HG03175 (cell line): Measurements from ENCODE around the gene NRXN3.

Experiments
- ATAC-seq: cut with Tn5 transposase; IDR thresholded peaks from one replicate; pipeline ENCODE4 v1.9.1; 2021; ENCODE audit warnings: mild to moderate bottlenecking, moderate library complexity; ENCODE audit not compliant: unreplicated experiment

NRXN3 gene

DNA sequence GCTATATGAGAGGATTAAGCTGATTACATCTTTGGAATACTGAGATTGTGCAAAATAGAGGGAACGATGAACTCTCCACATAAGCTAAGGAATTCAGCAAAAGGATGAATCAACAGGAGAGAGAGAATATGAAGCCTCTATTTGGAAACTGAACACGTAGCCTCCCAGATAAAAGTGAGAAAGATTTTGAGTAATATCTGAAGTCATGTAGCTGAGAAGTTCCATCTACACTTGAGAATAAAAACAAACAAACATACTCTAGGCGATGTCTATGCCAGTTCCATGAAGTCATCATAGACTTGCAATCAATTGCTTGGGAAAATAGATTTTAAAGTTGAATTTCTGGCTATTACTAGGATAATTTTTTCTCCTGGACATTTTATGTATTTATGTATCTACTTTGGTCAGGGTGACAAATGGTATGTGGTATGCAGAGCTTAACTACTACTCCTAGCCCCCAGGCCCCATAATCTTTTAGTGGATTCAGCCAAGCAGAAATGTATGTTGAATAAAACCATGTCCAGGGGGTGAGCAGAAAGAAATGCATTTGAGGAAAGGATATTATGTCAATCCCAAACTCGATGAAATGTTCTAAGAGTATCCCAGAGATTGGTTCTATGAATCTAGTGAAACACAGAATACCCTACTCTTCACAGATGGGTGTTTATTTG, 1413.7 kb downstream of the NRXN3 start:
- no peak for ATAC-seq

DNA sequence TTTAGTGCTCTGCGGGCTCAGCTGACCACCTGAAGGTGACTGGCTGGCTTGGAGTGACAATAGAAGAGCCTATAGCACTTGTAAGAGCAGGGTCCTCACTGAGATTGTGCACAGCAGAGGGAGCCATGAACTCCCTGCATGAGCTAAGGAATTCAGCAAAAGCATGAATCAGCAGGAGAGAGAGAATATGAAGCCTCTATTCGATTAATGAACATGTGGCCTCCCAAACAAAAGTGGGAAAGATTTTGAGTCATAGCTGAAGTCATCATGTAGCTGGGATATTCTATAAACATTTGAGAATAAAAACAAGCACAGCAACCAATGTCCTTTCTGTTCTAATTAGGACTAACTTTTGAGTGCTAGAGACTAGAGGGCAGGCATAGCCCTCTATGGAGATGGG, 1414.5 kb downstream of the NRXN3 start:
- no peak for ATAC-seq

DNA sequence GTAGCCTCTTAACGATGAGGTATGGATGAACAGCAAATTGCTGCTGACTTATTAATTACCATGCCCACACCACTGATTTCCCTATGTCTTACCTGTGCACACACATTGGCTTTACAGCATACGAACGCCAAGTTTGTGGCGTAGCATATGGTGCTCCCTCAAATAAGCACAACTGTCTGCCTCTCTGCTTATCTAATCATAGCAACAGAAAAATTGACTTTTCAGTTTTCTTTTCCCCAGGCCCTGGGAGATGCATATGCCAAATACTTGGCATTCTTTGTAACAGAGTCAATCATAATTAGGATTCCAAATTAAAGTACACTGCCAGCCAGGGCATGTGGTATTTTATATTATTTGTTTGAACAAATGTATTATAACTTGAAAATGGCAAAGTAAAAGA, 1415.7 kb downstream of the NRXN3 start:
- ATAC-seq: no peak

DNA sequence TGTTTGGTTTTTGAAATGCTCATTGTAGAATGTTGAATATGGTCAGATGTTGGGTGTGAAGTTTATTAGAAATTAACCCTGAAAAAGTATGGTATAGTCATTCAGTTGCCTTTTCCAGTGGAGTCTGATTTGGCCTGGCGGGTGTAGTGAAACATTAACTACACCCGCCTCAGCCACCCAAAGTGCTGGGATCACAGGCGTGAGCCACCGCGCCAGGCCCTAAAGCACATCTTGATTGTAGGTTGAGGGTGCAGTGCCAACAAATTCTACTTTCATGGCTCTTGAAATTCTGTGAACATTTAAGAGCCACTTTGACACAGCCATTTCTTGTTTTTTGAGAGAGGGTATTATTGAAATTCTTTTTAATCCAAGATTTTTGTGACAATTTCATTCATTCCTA, 1416.2 kb downstream of the NRXN3 start:
- no peak for ATAC-seq

DNA sequence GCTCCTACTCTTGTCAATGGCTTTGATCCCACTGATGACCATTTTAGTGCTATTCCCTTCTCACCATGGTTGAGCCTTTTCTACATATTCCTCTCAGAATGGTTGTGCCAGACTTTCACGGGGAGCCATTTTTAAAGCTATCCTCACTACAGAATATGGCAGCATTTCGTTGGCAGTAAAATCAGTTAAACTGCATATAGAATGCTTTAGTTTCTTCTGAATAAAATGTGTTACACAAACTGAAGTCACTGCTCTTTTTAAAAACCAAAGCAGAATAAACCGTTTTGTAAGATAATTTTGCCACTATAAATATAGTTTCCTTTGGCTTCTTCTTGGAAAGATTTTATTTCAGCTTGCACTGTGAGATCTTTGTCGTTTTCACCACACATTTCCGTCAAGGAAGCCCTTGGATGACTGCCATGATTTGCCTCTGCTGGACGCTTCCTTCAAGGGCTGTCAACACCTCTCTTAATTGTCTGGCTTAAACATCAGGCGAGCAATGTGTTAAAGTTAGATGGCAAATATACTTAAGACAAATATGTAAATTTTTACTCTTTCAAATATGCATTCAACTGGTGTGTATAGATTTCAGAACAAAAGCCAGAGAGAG, 1416.9 kb downstream of the NRXN3 start:
- ATAC-seq: no peak

DNA sequence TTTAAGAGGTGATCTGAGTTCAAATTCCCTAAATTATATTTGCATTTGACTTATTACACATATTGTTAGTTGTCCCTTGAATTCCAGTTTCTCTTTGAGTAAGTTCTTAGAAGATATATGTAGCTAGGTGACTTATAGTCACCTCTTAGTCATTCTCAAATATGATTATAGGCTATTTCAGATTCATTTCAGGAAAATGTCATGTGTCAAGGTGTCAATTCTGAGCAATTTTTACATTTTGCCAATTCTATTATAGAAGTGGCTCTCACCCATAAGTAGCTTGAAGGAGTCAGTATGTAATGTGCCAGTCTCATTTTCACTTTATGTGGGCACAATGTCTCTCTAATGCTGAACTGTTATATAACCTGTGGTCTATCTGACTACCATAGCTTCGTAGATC, 1417.7 kb downstream of the NRXN3 start:
- ATAC-seq: no peak

DNA sequence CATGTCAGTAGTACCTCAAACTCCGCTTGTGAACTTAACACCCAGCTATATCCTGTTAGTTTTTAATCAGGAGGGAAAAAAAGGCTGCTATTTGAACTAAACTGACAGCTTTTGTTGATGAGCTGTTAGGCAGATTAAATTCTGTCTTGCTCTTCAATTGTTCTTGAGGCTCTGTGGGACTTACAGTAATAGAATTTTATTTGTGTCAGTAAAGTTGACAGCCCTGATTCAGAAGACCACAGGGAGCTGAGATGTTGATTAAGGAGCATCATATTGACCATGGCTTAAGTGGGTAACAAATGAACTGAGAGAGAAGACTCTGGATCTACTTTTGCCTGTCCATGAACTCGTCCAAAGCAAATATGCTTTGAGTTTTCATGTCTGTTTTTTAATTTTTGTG, 1418.2 kb downstream of the NRXN3 start:
- ATAC-seq: no peak

DNA sequence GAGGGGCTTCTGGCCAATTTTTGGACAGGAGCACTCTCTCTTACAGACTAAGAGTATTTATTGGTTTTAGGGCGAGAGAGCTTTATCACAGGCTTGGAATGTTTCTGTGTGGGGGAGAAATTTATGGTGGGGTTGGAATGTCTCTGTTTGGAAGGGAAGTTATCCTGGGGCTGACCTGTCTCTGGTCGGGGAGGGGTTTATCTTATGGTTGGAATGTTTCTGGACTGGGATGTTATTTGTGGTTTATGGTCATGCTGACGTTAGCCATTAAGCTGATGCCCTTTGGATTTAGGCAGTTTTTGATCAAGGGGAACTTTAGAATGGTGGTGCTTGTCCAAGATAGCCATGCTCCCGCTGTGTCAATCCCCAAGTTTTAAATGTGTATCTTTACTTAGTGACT, 1426.4 kb downstream of the NRXN3 start:
- no peak for ATAC-seq

DNA sequence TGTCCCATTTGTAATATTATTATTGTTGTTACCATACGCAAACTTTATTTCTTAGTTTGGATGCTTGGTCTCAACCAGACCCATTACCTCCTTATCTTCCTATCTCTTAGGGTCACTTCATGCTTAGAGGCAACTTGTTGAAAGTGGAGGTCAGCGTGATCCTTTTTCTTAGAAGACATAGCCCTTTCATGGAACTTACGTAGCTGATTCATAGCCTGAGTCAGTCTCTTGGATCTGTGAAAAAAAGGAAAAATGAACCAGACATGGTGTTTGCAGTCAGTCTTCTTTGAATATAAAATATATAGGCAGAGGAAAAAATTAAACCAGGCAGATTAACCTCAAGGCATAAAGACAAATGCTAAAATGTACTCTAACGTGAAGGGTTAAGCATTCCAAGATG, 1427.4 kb downstream of the NRXN3 start:
- no peak for ATAC-seq

DNA sequence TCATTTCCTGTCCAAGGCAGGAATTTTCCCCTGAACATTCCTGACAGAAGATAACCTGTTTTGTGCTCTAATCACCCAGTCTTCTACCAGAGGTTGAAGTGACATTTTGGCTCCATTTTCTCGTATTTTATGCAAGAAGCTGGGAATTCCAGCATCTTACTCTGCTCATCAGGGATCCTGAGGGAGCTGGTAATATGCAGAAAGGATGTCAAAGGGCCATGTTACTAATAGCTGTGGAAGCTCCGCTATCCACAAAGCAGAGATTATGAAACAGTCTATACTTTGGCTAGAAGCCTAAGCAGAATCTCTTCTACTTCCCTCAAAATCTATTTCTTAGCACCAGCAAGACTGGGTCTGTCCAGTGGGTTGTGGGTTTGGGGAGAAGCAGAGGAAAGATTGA, 1428.2 kb downstream of the NRXN3 start:
- ATAC-seq: no peak

DNA sequence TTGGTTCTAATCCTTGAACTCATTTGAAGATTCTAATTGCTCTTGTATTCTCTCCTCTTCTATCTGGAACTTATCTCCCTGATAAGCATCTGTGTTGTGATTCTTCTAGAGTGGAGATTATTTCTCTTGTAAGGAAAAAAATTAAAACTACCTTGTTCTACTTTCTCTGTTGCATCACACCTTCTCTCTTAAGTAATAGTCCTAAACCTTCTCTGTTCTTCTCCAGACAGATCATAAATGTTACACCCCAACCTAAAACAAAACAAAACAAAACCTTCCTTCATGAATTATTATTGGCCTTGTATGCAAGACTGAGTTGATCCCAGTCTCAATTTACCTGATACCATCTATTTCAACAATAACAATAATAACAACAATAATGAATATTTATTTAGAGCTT, 1429.1 kb downstream of the NRXN3 start:
- ATAC-seq: no peak

DNA sequence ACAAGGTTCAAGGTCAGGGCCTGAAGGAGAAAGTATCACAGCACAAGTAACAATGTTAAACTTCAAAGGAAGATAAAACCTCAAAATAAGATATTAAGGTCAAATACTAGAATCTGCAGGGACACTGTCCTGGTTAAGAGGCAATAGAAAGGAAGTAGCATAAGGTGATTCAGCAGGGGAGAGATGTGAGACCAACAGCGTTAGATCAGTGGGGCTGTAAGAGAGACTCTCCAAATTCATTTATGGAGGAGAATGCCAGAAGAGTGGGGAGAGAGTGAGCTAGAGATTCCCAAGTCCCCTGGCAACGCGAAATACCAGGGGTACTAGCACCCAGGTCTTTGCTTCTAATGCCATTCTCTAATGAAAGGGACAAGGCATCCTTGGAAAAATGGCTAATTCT, 1430.2 kb downstream of the NRXN3 start:
- ATAC-seq: no peak

DNA sequence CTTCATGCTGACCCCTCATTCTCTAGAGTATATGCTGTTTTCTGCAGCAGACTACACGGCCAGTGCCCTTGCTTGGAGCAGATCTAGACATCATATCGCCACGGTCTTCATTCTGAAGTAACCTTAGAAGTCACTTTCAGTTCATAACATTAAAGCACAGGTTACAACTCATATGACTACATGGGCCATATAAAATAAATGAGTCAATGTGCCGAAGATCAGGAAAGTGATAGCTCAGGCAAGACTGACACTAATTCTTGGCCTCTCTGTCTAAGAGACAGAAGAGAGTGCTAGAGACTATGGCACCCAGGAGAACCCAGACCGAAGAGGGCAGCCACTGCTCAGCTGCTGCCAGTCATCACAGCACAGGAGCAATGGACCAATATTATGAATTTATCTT, 1431.4 kb downstream of the NRXN3 start:
- ATAC-seq: no peak

DNA sequence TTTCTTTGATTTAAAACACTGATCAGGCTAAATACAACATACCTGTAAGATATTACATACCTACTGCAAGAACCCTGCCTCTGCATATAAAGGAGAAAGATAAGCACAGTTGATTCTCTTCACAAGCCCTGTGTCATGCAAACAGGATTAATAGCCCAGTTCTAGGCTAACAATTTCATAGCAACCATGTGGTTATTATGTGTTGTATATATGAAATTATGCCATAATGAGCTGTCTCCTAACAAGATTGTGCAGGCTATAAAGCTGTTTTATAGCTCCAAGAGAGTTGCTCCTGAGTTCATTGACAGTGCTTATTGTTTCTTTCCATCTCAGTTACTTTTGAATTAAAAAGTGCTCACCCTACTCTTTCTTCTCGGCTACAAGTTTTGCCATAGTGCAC, 1431.9 kb downstream of the NRXN3 start:
- no peak for ATAC-seq

DNA sequence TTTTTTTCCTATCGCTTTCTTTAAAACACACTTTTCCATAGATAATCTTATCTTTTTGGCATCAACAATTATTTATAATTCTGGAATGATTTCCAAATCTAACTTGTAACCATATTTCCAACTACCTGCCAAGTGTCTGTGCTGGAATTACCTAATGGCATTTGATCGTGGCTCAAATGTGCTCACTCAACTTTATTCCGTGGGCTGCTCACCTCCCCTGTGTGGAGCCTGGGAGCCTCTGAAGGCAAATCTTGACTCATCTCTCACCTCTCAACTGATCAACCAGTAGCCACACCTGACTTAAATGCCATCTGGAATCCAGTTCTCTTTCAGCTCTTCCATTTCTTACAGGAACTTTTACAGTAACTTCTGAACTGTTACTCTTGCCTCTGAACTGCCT, 1432.6 kb downstream of the NRXN3 start:
- ATAC-seq: no peak

DNA sequence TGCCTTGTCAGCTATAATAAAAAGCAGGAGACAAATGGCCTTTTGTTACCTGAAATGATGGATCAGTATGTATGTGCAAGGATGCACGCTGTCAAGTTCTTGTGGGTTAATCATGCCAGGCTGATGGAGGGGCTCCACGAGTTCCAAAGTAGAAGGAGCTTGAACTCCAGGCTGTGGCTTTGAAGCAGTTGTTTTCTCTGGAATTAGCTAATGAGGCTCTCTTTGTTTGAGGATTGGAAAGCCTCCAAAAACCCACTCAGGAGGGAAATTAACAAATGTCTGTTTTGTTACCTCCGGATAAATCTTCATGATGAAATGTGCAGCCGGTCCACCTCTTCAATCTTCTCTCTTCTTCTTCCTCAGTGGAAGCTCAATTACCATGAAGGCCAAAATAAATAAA, 1435.7 kb downstream of the NRXN3 start:
- no peak for ATAC-seq

DNA sequence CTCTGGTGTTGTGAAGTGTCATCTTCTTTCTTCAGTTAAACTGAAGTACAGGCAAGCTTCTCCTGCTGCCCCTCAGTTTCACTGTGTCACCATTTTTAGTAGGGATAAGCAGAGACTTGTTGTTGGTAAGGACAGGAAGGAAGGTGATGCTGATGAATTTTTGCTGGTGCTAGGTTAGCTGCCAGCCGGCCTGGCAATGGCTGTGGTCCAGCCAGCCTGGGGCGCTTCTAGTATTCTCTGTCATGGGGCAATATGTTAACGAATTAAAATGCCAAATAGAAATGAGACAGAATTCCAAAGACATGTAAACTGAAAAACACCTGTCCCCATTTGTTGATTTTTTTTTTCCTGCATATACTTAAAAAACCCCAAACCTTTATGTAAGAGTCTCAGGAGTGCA, 1438.3 kb downstream of the NRXN3 start:
- ATAC-seq: no peak

DNA sequence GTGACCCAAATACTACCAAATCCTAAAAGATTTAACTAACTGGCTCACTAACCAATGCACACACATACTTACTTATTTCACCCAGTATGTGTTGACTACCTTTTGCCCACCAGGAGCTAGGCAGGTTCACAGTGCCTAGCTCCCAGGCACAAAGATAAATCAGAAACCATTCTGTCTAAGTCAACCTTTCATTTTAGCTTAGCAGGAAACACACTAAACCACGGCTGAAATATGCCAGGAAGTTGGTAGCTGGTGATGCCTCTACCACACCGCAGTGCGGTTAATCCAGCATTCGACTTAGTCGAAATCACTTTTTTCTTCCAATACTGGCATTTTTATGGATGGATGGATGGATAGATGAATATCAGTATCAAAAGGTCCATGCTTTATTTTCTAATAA, 1443.5 kb downstream of the NRXN3 start:
- no peak for ATAC-seq

DNA sequence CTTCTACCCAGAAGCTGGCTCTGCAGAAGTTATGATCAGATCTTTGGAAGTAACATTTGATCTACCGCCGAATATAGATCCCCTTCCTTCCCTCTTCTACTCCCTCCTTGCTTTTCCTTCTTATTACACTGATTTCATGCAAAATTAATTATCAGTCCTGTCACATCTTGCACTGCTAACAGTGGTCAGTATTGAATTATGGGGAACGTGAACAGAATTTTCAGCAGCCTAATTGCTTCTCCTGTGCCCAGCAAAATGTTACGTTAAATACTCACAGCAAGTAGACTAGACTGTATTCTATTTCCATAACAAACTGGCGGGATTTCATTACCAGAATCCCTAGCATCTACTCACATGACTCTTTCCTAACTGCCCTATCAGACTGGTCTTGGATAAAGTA, 1444.3 kb downstream of the NRXN3 start:
- no peak for ATAC-seq

DNA sequence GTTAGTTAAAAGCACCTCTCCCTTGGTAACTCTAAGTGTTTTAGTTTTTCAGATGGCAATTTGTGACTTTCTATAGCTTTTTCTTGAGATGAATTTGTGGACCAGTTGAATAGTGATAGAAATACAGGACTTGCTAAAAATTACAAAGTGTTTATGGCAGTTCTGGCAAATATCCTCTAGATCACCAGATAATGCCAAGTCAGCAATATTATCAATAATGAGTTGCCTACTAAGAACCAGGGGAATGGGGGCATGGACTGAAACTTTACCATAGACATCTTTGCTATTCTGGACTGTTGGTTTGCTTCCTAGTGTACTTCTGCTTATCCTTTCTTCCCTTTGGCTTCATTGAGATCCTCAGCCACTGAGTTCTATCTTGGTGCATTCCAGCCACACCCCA, 1456.9 kb downstream of the NRXN3 start:
- ATAC-seq: no peak

DNA sequence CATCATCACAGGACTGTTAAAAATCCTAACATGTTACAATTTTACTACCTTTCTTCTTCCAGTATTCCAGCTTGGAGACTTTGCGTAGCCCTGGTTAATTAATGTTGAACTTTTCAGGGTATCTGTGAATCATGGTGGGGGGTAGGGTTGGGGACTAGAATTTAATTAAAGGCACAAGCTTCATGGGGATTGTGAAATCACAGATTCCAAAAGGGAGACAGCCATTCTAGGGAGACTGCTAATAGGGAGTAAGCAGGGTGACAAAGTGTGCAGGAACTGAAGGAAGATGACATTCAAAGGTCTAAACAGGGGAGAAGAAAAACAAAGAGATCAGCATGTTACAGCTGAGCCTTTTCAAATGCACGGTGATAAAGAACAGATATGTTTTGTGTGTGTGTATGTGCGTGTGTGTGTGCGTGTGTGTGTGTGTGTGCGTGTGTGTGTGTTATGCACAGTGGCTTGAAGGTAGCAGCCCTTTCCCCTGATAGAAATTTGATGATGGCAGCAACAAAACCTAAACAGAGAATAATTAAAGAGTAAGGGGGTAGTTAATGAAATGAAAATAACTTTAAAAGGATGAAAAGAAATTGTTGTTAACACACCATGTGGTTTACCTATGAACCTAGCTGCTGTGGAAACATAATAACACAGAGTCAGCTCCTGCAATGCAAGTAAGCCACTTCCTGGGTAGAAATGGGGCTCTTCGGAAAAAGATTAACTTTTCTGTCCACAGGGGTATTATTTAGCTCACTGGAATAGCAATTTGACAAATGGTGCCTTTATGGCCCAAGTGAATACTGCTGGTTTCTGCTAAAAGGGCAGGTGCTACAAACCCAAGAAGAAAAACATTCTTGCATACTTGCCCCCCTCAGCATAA, 1459.5 kb downstream of the NRXN3 start:
- no peak for ATAC-seq

DNA sequence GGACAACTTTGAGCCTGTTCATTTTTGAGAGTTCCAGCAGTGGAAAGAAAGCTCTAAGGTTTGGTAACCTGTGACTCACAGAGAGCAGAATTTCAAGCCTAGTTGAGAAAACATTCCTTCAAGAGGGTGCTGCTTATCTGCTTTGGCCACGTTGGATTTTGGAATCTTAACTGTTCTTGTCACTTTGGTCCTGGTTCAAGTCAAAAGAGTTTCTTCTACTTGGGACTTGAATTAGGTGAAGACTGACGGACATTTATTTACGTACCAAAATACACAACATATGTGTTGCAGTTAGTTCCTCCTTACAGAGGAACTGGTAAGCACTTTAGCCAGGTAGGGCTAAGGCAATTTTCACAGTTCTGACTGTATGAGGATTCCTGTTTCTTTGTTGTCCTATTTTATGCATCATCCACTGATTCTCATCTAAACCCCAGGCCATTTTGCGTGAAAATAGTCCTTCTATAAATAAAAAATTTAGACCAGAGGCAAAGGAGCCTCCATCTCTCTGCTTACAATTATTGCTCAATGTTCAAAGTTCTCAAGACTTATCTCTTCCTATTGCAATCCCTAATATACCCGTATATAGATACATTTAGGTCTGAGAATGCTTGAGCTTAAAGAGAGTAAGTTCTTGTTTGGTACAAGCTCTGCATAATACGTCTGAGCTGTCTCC, 1460.3 kb downstream of the NRXN3 start:
- no peak for ATAC-seq
